ENCODE results near the gene ZSCAN1. TPM values are rescaled to one million over a fixed set of nuclear protein-coding genes. Genes with fewer than 3 reads are reported as not detected.
"Not testable (repeated sequence)": the region's sequence is repeated elsewhere in the genome, so short reads cannot be mapped to it uniquely, and the experiment has no call there.

ZSCAN1 gene
- total RNA-seq, 1 experiment from 2014 or later, result not detected

DNA sequence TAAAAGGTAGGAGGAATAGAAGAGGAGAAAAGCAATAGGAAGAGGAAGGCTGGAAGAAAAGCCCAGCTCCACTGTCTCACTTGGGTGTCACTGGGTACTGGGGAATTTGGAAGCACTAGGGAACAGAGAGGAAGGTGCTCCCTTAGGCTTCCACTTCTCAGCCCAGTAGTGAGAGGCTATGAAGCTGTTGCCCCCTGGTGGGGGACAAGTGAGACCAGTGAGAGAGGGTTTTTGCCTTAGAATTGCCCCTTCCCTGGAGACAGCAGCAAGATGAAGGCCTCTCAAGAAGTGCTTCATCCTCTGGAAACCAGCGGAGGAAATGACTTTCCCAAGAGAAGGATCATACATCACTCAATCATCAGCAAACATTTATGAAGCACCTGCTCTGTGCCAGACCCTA lies 26.5 kb upstream of the ZSCAN1 start:
- CTCF ChIA-PET, result no interaction called here
- Histone ChIP-seq H3K4me3 (ENCODE audit: low read depth in 2 of 2, low read length in 2 of 2) (no peak overlapping the region), H3K4me1 (ENCODE audit: control insufficient read depth, insufficient read depth, low read length) (no peaks in the 10 kb centered on the region), H3K27ac (ENCODE audit: low read length) (no peak overlapping the region), H3K27me3 (ENCODE audit: control insufficient read depth, insufficient read depth, low read length) (no peaks in the 10 kb centered on the region), H3K36me3 (ENCODE audit: control insufficient read depth, insufficient read depth, low read length) (0 out of 2 replicates have a peak, but pooled peaks cover 3% of the 10 kb centered on the region), H3K9me3 (ENCODE audit: control insufficient read depth, insufficient read depth, low read depth, low read length) (peaks cover 36% of the 10 kb centered on the region; the same call in 1 of the 2 replicates)
- ATAC-seq (no peak), DNase-seq (ENCODE audit: low read depth, low spot score) (no peak)
- in situ Hi-C loops (cut with HindIII; ENCODE audit: low pct_unique_long_range_greater_than_20kb, low sequenced_read_pairs), result no loop called here
- no peak for TF ChIP-seq TCF7L2 (IDR thresholded peaks at IDR 0.05; ENCODE audit: low read depth, low read length)
- TF ChIP-seq, protein P1, sequence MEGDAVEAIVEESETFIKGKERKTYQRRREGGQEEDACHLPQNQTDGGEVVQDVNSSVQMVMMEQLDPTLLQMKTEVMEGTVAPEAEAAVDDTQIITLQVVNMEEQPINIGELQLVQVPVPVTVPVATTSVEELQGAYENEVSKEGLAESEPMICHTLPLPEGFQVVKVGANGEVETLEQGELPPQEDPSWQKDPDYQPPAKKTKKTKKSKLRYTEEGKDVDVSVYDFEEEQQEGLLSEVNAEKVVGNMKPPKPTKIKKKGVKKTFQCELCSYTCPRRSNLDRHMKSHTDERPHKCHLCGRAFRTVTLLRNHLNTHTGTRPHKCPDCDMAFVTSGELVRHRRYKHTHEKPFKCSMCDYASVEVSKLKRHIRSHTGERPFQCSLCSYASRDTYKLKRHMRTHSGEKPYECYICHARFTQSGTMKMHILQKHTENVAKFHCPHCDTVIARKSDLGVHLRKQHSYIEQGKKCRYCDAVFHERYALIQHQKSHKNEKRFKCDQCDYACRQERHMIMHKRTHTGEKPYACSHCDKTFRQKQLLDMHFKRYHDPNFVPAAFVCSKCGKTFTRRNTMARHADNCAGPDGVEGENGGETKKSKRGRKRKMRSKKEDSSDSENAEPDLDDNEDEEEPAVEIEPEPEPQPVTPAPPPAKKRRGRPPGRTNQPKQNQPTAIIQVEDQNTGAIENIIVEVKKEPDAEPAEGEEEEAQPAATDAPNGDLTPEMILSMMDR (IDR thresholded peaks at IDR 0.05), result no peak
- no peak for TF ChIP-seq POLR2AphosphoS5 (IDR thresholded peaks at IDR 0.05; ENCODE audit: low read depth, low read length)
- TF ChIP-seq SIN3A (IDR thresholded peaks at IDR 0.05; ENCODE audit: borderline replicate concordance, insufficient read depth, low read depth, low read length), result no peak
- TF ChIP-seq, protein P2, sequence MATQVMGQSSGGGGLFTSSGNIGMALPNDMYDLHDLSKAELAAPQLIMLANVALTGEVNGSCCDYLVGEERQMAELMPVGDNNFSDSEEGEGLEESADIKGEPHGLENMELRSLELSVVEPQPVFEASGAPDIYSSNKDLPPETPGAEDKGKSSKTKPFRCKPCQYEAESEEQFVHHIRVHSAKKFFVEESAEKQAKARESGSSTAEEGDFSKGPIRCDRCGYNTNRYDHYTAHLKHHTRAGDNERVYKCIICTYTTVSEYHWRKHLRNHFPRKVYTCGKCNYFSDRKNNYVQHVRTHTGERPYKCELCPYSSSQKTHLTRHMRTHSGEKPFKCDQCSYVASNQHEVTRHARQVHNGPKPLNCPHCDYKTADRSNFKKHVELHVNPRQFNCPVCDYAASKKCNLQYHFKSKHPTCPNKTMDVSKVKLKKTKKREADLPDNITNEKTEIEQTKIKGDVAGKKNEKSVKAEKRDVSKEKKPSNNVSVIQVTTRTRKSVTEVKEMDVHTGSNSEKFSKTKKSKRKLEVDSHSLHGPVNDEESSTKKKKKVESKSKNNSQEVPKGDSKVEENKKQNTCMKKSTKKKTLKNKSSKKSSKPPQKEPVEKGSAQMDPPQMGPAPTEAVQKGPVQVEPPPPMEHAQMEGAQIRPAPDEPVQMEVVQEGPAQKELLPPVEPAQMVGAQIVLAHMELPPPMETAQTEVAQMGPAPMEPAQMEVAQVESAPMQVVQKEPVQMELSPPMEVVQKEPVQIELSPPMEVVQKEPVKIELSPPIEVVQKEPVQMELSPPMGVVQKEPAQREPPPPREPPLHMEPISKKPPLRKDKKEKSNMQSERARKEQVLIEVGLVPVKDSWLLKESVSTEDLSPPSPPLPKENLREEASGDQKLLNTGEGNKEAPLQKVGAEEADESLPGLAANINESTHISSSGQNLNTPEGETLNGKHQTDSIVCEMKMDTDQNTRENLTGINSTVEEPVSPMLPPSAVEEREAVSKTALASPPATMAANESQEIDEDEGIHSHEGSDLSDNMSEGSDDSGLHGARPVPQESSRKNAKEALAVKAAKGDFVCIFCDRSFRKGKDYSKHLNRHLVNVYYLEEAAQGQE (IDR thresholded peaks at IDR 0.05; ENCODE audit: insufficient read depth in 1 of 2, low read depth in 2 of 2, low read length in 1 of 2), result no peak
- POLR2A ChIA-PET, result no interaction called here
- no TSS peak for BruUV-seq (replicated peaks)
- intact Hi-C loops (cut with micrococcal nuclease; ENCODE audit: unreplicated experiment), result no loop called here

DNA sequence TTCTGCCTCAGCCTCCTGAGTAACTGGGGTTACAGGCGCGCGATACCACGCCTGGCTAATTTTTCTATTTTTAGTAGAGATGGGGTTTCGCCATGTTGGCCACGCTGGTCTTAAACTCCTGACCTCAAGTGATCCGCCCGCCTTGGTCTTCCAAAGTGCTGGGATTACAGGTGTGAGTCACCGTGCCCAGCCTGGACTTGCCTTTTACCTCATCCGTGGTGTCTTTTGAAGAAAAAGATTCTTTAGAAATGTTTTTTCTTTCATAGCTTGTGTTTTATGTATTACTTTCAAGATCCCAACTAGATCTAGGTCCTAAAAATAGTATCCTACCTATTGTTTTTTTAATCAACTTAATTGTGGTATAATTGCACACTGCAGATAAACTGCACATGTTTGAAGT lies 24.9 kb upstream of the ZSCAN1 start:
- BruUV-seq (replicated peaks); intact Hi-C loops (cut with micrococcal nuclease; ENCODE audit: unreplicated experiment); DNase-seq (ENCODE audit: low read depth, low spot score); H3K4me3 ChIP-seq (ENCODE audit: low read depth in 2 of 2, low read length in 2 of 2); ATAC-seq; H3K36me3 ChIP-seq (ENCODE audit: control insufficient read depth, insufficient read depth, low read length); POLR2A ChIA-PET; H3K27ac ChIP-seq (ENCODE audit: low read length); H3K4me1 ChIP-seq (ENCODE audit: control insufficient read depth, insufficient read depth, low read length); CTCF ChIA-PET; in situ Hi-C loops (cut with HindIII; ENCODE audit: low pct_unique_long_range_greater_than_20kb, low sequenced_read_pairs); H3K27me3 ChIP-seq (ENCODE audit: control insufficient read depth, insufficient read depth, low read length): not testable (repeated sequence)
- H3K9me3 ChIP-seq (ENCODE audit: control insufficient read depth, insufficient read depth, low read depth, low read length), result peaks cover 33% of the 10 kb centered on the region; the same call in 1 of the 2 replicates

DNA sequence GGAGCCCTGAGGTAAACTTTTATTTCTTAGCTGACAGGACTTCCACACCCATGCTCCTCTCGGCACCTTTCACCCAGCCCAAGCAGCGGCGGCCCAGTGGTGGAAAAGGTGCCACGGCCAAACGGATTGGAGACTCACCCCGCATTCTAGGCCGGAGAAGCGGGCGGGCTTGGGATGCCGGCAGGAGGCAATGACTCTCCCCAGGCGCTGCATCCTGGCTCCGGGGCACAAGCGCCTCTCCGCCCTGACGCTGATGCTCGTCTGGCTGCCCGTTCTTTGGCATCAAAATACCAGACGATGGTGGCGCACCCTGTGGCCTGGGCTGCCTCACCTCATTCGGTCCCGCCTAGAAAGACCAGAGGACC lies 24.5 kb upstream of the ZSCAN1 start:
- Histone ChIP-seq H3K9me3 (ENCODE audit: control insufficient read depth, insufficient read depth, low read depth, low read length) (peaks cover 29% of the 10 kb centered on the region; the same call in 1 of the 2 replicates), H3K36me3 (ENCODE audit: control insufficient read depth, insufficient read depth, low read length) (0 out of 2 replicates have a peak, but pooled peaks cover 3% of the 10 kb centered on the region), H3K4me1 (ENCODE audit: control insufficient read depth, insufficient read depth, low read length) (no peaks in the 10 kb centered on the region), H3K27ac (ENCODE audit: low read length) (no peak overlapping the region), H3K4me3 (ENCODE audit: low read depth in 2 of 2, low read length in 2 of 2) (no peak overlapping the region), H3K27me3 (ENCODE audit: control insufficient read depth, insufficient read depth, low read length) (no peaks in the 10 kb centered on the region)
- in situ Hi-C loops (cut with HindIII; ENCODE audit: low pct_unique_long_range_greater_than_20kb, low sequenced_read_pairs), result no loop called here
- ATAC-seq (no peak), DNase-seq (ENCODE audit: low read depth, low spot score) (no peak)
- ChIA-PET CTCF (no interaction called here), POLR2A (no interaction called here)
- no TSS peak for BruUV-seq (replicated peaks)
- intact Hi-C loops (cut with micrococcal nuclease; ENCODE audit: unreplicated experiment), result no loop called here
- TF ChIP-seq POLR2AphosphoS5 (IDR thresholded peaks at IDR 0.05; ENCODE audit: low read depth, low read length) (no peak), SIN3A (IDR thresholded peaks at IDR 0.05; ENCODE audit: borderline replicate concordance, insufficient read depth, low read depth, low read length) (no peak), TCF7L2 (IDR thresholded peaks at IDR 0.05; ENCODE audit: low read depth, low read length) (no peak)
- TF ChIP-seq, protein P2 (IDR thresholded peaks at IDR 0.05; ENCODE audit: insufficient read depth in 1 of 2, low read depth in 2 of 2, low read length in 1 of 2), result no peak
- TF ChIP-seq, protein P1 (IDR thresholded peaks at IDR 0.05), result no peak
